Right lung (tissue), 5 donors: ENCODE measurements around the gene OVCH1. TPM values are rescaled to one million over a fixed set of nuclear protein-coding genes. Genes with fewer than 3 reads are reported as not detected.
"Not testable (repeated sequence)": the region's sequence is repeated elsewhere in the genome, so short reads cannot be mapped to it uniquely, and the experiment has no call there.

Source experiments
- DNase-seq, 2 donors: peaks; one replicate each; pipeline ENCODE4 v3.0.0-alpha.2; 2013
- polyA plus RNA-seq, 5 donors: library from polyadenylated mRNA; unstranded; fragments of 120-200 nt; gene quantifications; one replicate each; pipeline versions ENCODE4 v1.2.1 to v1.2.3, GENCODE V29; 2013; ENCODE audit warnings: inconsistent platforms in 1 of 5, low replicate concordance in 1 of 5; ENCODE audit not compliant: insufficient read length in 5 of 5, insufficient read depth in 1 of 5

Gene OVCH1
- polyA plus RNA-seq, 5 donors: 0.17 TPM; not detected in 4

- no peak for DNase-seq
These were observed 93.5 kb downstream of the OVCH1 start for GRCh38 chr12:29403991-29404390.

- DNase-seq: no peak
These were observed 95.0 kb downstream of the OVCH1 start for GRCh38 chr12:29402437-29402836.

GRCh38 chr12:29398495-29398894 is 99.0 kb downstream of the OVCH1 start:
- no peak for DNase-seq

- no peak for DNase-seq
These were observed 100.7 kb downstream of the OVCH1 start for GRCh38 chr12:29396774-29397173.

GRCh38 chr12:29395356-29395755 is 102.1 kb downstream of the OVCH1 start:
- no peak for DNase-seq

- DNase-seq: not testable (repeated sequence)
These were observed 107.1 kb downstream of the OVCH1 start for GRCh38 chr12:29390419-29390818.

- no peak for DNase-seq
These were observed 108.1 kb downstream of the OVCH1 start for GRCh38 chr12:29389295-29389919.

GRCh38 chr12:29386084-29386680 is 111.3 kb downstream of the OVCH1 start:
- DNase-seq: not testable (repeated sequence)

- not testable (repeated sequence) for DNase-seq
These were observed 112.3 kb downstream of the OVCH1 start for GRCh38 chr12:29385194-29385593.

- no peak for DNase-seq
These were observed 115.2 kb downstream of the OVCH1 start for GRCh38 chr12:29382251-29382650.

- peak; percentile 95 to 98 for DNase-seq
These were observed 116.7 kb downstream of the OVCH1 start, which contains the start of gene ERGIC2 for GRCh38 chr12:29380536-29381523. Gene ERGIC2, minus strand, starts transcription at chr12:29381172. Its CDS starts 9,539 bp downstream, at chr12:29371633.

Other genes starting within 250 kb of the OVCH1 start
- gene ERGIC2, start 116.5 kb downstream of the OVCH1 start, polyA plus RNA-seq: 100 to 1,000 TPM in 3 of 5 donors, 10 to 100 TPM in 2; 75.1 to 118 (median 101) TPM